Measurements from ENCODE around the gene GRIP1.
"Not testable (repeated sequence)": the region's sequence is repeated elsewhere in the genome, so short reads cannot be mapped to it uniquely, and the experiment has no call there.

The GRIP1 gene

DNA sequence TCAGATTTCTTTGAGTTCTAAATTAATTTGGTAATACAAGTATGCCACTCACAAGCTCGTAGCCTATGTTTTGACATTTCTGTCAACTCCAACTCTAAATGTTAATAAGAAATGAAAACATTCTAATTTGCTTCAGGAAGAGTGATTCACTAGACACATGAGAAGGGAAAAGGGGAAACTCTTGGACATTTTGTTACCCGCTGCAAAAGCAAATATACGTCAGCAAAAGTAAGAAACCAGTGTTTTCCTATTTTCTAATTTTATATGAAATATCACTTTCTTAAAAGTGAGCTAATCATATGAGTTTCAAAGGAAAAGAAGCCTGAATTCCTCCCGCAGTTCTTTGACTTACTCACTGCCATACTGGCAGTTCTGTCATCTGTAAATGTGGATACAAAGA is 162.3 kb downstream of the GRIP1 start:
- DNase-seq (ENCODE audit: low read depth in 2 of 2), result no peak

DNA sequence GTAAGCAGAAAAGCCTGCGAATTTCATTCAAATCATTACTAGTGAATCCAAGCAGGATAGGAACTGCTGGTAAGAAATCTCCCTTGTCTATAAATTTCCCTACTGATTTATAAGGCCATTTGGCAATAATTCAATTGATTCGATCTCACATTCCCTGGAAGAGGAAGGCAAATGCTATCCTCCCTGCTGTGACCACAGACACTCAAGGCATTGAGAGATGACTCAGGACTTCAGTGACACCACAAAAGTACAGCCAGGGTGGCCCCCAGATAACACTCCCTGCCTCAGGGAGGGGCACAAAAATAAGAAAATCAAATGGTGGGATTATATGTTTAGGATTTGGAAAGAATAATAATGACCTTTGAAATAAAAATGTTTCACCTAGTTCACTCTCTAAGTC is 162.7 kb downstream of the GRIP1 start:
- DNase-seq (ENCODE audit: low read depth in 2 of 2), result no peak

DNA sequence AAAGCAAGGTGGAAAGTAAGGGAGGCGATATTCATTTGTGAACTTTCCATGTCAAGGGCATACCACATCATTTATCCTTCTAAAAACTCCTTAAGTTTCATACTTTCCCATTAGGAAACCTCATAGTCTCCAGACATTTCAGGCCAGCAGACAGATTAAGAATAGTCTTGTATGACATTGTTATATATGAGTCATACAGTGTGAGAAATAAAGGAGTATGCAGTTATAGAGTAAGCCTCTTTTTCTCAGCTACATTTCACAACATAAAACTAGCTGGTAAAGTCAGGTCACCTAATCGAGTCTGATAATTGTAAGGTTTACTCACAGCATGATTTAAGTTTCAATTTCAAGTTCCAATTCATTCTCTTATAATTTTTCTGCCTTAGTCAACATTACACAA is 164.3 kb downstream of the GRIP1 start:
- DNase-seq (ENCODE audit: low read depth in 2 of 2), result no peak

DNA sequence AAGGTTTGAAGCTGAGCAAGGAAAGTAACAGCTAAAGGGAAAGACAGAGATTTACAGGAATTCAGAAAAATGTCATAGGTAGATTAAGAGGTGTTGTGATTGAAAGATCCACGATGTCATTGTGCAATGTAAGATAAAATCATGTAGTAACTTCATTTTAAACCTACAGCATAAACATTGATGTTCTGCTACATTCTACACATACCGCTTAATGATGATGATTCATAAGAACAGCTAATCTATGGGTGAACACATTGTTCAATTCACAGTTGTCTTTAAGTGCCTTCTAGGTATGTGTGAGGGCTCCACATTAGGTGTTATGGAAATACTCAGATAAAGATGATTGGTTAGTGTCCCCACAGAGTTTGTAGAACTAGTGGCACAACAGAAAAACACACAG is 170.9 kb downstream of the GRIP1 start:
- no peak for DNase-seq (ENCODE audit: low read depth in 2 of 2)

DNA sequence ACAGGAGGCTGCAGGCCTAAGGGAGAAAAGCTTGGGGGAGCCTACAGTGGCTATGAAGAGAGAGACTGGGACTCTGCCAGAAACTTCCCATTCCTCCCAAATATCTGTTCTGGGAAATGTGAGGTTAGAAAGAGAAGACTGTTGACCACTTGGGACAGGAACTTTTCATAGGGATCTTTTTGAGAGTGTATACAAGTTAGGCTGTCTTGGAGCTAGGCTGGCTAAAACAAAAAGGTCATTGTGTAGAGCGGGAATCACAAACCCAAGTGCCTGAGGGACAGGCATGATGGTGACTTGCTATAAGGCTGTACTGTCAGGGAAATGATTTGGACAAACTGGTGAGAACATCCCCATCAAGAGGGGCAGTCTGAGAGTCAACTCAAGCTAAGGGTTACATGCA is 175.1 kb downstream of the GRIP1 start:
- DNase-seq (ENCODE audit: low read depth in 2 of 2), result no peak

DNA sequence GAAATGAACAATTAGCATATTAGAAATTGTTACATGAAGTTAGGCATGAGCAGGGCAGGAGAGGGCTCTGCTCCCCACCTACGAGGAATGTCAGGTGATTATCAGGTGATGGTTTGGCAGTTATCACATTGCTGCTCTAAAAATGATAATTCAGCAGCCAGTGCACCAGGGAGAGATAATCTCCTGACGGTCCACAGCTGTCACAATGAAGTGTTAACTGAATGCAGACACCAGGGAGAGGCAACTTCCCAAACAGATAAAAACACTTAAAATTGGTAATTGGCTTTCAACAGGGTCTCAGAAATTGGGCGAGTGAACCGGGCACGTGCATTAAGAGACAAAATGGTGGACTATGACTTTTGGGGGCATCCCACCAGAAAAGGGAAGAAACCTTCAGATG is 176.0 kb downstream of the GRIP1 start:
- no peak for DNase-seq (ENCODE audit: low read depth in 2 of 2)

DNA sequence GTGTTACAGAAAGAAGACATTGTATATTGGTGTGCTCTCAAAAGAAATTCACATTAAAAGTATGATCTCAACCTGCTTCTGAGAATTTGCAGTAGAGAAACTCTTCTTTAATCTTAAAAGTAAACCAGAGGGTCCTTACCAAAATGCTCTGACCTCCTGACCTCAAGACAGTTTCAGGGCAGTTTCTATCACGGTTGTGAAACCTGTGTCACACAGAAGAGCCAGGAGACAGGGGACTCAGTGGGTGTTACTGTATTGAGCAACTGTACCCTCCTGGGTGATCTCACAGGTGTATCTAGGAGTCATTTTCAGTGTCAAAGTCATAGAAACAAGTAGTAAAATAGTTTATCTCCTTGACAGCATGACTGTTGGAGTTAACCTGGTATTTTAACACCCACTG is 178.0 kb downstream of the GRIP1 start:
- no peak for DNase-seq (ENCODE audit: low read depth in 2 of 2)

DNA sequence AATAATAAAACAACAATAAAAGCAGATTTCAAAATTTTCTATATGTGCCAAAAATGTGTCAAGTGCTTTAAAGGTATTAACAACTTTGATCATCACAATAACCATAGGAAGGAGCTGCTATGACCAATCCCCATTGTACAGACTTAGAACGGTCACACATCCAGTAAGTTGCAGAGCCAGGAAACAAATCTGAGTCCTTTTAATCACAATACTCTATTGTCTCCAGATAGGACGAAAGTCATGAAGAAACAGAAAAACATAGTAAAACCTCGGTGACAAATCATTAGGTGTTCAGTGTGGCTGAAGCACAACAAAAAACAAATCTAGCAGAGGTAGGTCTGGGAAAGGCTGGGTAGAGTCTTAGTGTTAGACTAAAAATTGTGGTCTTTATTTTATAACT is 178.8 kb downstream of the GRIP1 start:
- no peak for DNase-seq (ENCODE audit: low read depth in 2 of 2)

DNA sequence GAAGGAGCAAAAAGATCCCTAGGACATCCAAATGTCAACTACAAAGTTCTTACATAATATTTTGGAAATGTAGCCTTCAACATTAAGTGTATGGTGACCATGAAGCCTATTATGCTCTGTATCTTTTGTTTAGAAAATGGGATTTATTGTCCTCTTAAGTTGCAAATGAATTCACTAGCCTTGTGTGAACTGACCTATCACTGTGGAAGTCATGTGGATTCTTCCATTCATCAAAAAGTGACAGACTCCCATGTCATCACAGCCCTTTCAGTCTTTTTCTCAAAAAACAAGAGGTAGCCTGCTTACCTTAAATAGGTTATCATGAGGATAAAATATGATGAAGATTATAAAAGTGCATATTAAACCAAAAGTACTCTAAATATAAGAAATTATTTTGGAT is 179.9 kb downstream of the GRIP1 start:
- DNase-seq (ENCODE audit: low read depth in 2 of 2), result no peak

DNA sequence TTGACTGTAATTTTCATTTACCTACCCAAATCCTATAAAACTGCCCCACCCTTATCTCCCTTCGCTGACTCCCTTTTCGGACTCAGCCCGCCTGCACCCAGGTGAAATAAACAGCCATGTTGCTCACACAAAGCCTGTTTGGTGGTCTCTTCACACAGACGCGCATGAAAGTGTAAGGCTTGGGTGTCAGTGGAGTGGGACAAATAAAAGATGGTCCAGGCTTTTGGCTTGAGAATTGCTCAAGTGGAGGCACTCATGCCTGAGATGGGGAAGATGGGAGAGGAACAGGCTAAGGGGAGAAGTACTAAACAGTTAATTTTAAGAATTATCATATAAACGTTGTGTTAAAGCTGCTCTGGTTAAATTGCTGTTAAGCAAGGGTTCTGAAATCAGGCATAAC is 180.8 kb downstream of the GRIP1 start:
- DNase-seq (ENCODE audit: low read depth in 2 of 2), result not testable (repeated sequence)

DNA sequence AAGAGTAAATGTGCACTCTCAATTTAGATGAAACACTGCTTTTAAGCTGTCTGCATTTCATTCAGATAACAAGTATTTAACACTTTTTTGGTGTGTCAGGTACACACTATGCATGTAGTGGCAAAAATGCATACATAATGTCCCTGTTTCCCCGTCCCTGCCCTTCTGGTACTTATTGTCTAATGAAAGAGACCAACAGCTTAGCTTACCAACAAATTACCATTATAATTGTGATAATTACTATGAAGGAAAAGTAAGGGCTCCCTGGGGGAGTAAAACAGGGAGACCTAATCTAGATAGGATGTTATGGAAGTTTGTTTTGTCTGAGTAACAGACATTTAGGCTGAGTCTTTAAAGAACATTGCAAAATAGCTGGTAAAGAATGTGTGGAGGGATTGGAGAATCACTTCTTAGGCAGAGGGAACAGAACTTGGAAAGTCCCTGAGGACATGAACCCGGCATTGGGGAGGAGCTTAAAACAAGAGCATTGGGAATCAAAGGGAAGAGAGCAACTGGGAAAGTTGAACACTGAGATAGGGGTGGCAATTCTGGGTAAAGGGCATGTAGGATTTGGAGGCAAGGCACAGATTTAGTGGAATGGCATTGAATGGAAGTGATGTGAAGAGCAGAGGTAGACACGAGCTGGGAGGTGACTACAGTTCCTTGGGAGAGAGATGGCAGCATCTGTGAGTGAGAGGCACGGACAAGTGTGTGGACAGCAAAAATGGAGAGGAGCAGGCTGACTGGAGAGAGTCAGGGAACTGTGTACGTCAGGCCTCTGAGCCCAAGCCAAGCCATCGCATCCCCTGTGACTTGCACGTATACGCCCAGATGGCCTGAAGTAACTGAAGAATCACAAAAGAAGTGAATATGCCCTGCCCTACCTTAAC is 181.6 kb downstream of the GRIP1 start:
- no peak for DNase-seq (ENCODE audit: low read depth in 2 of 2)

DNA sequence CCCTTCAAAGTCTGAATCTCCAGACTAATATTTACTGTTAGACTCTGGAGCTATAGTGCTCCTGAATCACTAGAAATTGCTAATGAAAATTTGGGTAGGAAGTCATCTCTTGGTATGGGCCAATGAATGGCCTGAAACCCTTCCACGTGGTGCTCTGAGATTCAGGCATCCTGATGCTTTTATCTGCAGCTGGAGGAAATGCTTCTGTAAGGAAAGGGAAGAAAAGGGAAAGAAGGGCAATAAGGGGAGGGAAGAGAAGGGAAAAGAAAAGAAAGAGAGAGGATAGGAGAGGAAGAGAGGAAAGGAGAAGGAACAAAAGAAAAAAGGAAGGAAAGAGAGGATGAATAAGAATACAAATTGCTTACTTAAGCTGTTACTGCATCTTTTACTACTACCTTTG is 182.3 kb downstream of the GRIP1 start:
- DNase-seq (ENCODE audit: low read depth in 2 of 2), result no peak

DNA sequence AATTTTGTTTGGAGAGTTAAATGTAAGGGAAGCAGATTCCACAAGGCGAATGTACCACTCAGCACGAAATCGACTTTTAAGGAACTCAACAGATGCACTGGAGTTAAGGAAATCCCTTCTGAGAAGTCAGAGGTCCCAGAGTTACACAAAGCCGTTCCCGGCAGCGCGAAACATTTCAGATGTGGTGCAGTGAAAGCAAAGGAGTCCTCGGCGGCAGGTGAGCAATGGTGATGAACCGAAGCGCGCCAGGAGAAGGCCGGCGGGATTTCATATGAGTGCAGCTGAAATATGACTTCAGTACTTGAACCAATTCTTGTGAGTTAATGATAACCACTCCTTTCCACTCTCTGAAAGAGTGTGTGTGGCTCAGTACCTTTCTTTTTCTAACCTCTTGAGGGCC is 183.2 kb downstream of the GRIP1 start:
- no peak for DNase-seq (ENCODE audit: low read depth in 2 of 2)

DNA sequence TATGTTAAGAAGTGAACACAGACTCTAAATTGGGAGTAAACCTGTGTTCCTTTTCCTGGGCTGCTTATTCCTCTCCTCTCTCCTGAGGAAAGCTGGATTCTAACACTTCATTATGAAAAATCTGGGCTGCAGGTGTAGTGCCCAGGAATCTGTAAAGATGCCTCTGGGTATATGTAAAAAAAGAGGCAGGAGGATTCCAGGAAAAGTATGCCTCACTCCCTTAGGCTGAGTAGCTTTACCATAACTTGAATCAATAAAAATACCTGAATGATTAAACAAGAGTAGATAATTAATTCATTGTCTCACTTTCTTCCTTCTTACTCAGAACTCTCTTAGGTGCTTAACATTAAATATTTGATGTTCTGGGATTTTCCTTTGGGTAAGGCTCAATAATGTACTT is 185.1 kb downstream of the GRIP1 start:
- DNase-seq (ENCODE audit: low read depth in 2 of 2), result no peak

DNA sequence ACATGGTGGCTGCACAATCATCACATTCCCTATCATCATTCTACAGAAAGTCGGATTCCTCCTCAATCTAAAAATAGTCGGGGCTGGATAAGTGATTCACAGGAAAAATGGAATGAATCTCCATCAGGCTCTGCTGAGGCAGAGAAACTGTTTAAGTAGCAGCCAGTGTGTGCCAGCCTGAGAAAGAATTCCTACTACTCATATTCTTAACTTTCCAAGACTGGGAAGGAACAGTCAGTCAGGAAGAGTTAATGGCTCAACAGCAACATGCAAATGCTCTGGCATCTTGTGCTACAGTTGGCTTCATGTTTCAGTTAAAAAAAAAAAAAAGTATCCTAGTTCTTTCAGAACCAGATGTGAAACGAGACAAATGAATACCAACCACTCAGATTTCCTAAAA is 187.0 kb downstream of the GRIP1 start:
- DNase-seq (ENCODE audit: low read depth in 2 of 2), result no peak

DNA sequence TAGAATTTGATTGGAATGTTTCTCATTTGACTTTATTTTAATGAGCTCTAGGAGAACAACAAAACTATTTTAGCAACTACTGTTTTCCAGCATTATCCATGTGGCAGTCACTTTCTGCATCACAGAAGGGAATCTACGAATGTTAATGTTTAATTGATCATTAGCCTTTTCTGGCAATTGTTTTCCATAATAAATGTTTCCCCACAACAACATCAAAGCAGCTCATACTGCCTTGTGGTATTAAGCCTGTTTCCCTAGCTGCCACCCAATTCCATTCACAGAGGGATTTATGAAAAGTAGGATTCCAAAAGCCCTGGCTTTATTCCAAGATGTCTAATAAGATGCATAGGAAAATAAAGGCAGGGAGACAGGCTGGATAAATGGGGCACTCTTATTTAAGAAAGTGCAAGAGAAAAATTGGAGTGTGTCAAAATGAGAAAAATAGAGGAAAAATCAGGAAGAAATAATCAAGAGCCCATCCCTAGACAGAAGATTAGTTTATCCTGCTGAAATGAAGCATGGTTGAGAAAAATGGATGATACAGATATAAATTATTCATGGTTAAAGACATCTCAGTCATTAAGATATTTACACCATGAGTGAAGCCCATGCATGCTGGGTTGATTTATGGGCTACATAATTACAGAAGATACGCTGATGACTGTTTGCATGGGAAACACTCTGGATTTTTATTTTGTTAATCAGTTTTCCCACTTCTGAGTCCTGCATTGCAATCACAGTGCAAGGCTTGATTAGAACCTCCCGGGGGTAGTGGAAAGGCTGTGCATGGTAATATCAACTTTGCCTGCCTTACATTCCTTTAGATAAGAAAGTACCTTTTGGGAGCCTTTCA is 196.3 kb downstream of the GRIP1 start:
- no peak for DNase-seq (ENCODE audit: low read depth in 2 of 2)

DNA sequence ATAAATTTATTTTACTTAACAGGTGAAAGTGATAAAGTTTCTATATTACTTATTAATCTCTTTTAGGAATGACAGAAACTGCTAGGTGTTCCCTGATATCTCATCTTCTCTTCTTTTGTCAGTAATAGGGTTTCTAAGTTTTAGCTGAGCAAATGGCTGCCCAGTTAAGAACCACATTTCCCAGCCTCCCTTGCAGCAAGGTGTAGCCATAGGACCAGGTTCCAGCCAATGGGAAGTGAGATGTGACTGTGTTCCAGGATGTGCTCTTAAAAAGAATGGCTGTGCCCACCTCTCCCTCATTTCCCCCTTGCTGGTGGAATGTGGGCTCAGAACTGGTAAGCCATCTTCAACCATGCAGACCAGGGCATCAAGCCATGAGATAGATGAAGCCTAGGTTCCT is 210.9 kb downstream of the GRIP1 start:
- no peak for DNase-seq (ENCODE audit: low read depth in 2 of 2)

DNA sequence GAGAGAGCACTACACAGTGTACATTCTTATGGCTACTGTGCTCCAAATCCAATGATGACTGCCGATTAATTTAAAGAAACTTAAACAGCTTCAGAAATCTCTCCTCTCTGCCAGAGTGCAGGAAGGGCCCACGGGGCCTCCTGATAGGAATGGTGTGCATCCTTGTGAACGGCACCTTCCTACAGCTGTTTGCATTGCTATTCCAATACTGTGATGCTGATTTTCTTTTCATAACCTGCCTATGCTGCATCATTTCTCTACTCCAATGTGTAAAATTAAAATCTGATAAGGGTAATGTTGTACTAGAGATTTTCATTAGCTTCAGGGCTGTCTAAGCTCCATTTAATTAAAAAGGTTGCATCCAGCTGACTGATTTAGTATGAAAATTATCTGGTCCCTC is 217.5 kb downstream of the GRIP1 start:
- DNase-seq (ENCODE audit: low read depth in 2 of 2), result no peak

DNA sequence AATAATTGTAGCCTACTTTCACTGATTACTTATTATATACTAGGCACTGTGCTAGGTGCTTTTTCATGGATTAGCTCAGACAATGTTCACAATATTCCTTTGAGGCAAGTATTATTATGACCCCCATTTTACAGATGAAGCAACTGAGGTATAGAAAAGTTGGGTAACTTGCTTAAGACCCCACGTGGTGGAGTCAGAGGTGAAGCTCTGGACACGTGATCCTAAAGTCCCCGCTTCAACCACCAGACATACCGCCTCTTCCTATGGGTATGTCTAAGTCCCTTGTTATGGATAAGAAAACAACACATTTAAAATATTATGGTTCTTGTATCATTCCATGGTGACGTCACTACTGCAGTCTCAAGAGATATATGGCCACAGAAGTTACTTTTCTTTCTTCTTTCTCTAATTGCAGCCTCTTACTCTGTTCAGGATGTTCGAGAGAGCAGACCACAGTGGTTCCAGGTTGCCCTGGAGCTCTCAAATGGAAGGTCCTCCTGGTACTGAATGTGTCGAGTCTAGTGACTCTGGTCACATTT is 218.9 kb downstream of the GRIP1 start:
- DNase-seq (ENCODE audit: low read depth in 2 of 2), result no peak

DNA sequence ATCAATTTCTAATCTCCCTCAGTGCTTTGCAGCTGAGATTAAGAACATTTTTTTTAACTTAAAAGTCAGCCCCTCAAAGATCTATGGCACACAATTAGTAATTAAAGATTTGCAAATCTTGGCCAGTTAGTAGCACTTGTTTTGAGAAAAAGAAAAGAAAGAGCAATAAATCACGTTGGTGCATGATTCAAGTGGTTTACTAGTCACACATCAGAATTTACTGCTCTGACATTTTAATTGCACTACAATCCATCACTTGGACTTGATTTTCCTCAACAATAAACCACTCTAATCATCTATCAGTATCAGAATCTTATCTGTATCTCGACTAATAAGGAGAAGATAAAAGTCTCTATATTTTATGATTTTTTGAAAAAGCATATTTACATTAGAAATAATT is 222.3 kb downstream of the GRIP1 start:
- no peak for DNase-seq (ENCODE audit: low read depth in 2 of 2)

DNA sequence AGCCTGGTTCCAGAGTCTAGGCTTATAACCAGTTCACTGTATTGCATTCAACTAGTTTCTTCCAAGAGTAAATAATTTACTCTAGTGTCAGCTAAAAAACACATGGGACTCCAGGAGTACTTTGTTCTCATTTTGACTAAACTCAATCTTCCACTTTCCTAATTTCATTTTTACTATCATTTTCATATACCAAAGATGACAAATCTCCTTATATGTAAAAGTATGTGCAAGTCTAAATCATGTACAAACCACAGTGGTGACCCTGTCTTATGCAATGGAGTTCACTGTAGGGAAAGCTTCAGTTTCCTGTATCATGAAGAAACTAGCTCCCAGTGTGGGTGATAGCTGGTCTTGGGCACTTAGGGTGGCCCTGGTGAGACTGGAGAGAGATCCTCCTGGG is 225.0 kb downstream of the GRIP1 start:
- DNase-seq (ENCODE audit: low read depth in 2 of 2), result no peak

DNA sequence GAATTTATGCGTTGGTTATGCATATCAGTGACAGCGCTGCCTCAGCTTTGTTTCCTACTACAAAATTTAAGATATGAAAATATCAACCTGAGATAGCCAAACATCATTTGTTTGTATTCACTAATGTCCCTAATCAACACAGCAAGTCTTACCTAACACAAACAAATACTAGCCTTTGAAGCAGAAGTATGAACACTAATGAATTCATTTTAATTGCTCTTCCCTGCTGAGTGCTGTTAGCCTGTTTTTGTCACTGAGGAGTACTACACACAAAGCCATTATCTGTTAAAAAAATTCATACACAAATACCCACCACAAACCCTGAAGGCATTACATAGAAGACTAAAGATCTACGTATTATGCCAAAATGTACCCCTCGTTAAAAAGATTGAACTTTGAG is 225.8 kb downstream of the GRIP1 start:
- no peak for DNase-seq (ENCODE audit: low read depth in 2 of 2)

DNA sequence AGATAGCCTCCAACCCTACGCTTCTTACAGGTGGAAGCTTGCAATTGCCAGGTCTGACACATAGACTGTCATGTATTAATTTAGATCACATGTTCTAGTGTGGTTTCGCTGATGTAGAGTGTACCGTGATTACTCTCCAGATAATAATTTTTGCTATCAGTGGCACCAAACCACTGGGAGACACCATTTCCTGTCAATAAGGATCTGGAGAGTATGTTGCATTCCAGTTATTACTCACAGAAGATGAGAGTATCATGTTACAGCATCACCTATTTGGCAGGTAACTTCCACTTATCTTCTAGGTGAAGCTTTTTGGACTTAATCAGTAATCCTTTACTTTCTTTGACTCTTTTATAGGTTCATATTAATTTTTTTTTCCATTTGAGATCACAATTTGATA is 229.3 kb downstream of the GRIP1 start:
- DNase-seq (ENCODE audit: low read depth in 2 of 2), result no peak
